Thymus (tissue), 11 donors: ENCODE data around the gene RBP4. TPM values are rescaled to one million over a fixed set of nuclear protein-coding genes. Genes with fewer than 3 reads are reported as not detected.

Experiments
- DNase-seq, 9 donors: peaks; one replicate each; pipeline ENCODE4 v3.0.0-alpha.2; 2013; ENCODE audit warnings: low spot score in 9 of 9, low read depth in 6 of 9, missing footprints in 1 of 9
- H3K27ac ChIP-seq, 2 donors: one replicate each; pipeline ENCODE4 v1.5.1; 2013; ENCODE audit warnings: control low read depth in 1 of 2, low read depth in 1 of 2, low read length in 1 of 2, mild to moderate bottlenecking in 1 of 2, moderate library complexity in 1 of 2
- H3K27me3 ChIP-seq, 2 donors: one replicate each; pipeline ENCODE4 v1.5.1; 2013; ENCODE audit warnings: low read length in 1 of 2; ENCODE audit not compliant: control insufficient read depth in 2 of 2, insufficient read depth in 1 of 2
- H3K36me3 ChIP-seq, 2 donors: one replicate each; pipeline ENCODE4 v1.5.1; 2013; ENCODE audit warnings: low read length in 1 of 2, mild to moderate bottlenecking in 1 of 2, moderate library complexity in 1 of 2; ENCODE audit not compliant: control insufficient read depth in 2 of 2, insufficient read depth in 2 of 2
- H3K4me1 ChIP-seq, 2 donors: one replicate each; pipeline ENCODE4 v1.5.1; 2013; ENCODE audit warnings: low read length in 2 of 2; ENCODE audit not compliant: control insufficient read depth in 2 of 2, insufficient read depth in 2 of 2
- H3K4me3 ChIP-seq, 2 donors: one replicate each; pipeline ENCODE4 v1.5.1; 2013; ENCODE audit warnings: low read length in 2 of 2, control low read depth in 1 of 2, mild to moderate bottlenecking in 1 of 2
- H3K9me3 ChIP-seq, 2 donors: one replicate each; pipeline ENCODE4 v1.5.1; 2013; ENCODE audit warnings: low read length in 1 of 2, mild to moderate bottlenecking in 1 of 2; ENCODE audit not compliant: control insufficient read depth in 2 of 2, insufficient read depth in 1 of 2
- whole genome bisulfite sequencing: extraction: QIAGEN DNeasy Blood & Tissue Kit; methylation state at CpG from one replicate; pipeline ENCODE4 v1.1.7; 2013; 5-methylcytosine and 5-hydroxymethylcytosine counted together
- polyA plus RNA-seq: library from polyadenylated mRNA; stranded (reverse); fragments of 200-250 nt; gene quantifications from one replicate; pipeline ENCODE4 v1.2.3, GENCODE V29; 2013
- total RNA-seq: library from RNA; stranded (reverse); fragments of 120-200 nt; gene quantifications from one replicate; pipeline ENCODE4 v1.2.4, GENCODE V29; 2013
- donor health status: healthy.

RBP4 gene
- total and polyA plus RNA-seq, 2 donors, result 0.19 to 3.1 TPM

DNA sequence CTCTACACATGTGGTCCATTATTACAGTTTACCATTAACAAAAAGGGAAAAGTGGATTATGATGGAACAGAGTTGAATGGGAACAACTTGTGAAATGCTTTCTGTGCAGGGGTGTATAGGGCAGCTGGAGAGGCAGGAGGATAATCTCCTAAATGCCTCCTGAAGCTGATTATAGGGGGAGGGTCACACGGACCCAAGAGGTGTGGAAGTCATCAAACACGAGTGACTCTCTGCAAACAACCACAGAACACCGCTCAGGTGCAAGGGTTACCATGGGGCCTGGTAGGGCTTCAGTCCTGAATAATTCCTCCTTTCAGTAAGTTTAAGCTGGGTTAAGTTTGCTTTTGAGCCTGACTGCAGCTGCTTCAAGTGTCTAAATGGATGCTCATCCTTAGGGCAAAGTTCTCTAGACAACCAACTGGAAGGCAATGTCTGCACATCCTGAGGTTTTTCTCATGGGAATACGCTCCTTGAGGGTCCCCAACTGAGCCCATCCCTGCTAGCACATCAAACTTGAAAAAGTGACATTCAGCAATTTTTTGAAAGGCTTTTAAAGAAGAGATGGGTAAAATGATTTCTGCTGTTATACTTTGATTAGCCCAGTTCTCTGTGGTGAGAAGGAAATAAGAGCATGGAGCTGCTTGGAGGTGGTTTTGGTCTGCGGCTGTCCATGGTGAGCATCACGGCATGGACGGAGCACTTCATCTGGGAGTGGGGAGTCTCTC is 13.2 kb upstream of the RBP4 start:
- H3K27me3 ChIP-seq, result peaks cover 0 to 2% of the 10 kb centered on the region in 2 donors
- H3K9me3 ChIP-seq, result no peaks in the 10 kb centered on the region
- no peaks in the 10 kb centered on the region for H3K4me1 ChIP-seq
- WGBS, result 94% methylated on average over 7 of the region's 7 CpGs
- H3K36me3 ChIP-seq, result no peaks in the 10 kb centered on the region
- no peak overlapping the region for H3K4me3 ChIP-seq
- no peak overlapping the region for H3K27ac ChIP-seq
- DNase-seq, result no peak

- H3K4me1 ChIP-seq, result no peaks in the 10 kb centered on the region
- H3K36me3 ChIP-seq, result no peaks in the 10 kb centered on the region
- 93% methylated on average over 3 of the region's 3 CpGs for WGBS
- no peak overlapping the region for H3K4me3 ChIP-seq
- DNase-seq, result no peak
- no peak overlapping the region for H3K27ac ChIP-seq
- no peaks in the 10 kb centered on the region for H3K9me3 ChIP-seq
- peaks cover 0 to 2% of the 10 kb centered on the region in 2 donors for H3K27me3 ChIP-seq
Measured at GRCh38 chr10:93613126-93613525, 12.1 kb upstream of the RBP4 start.

- Histone ChIP-seq H3K4me3 (no peak within 1 kb of the TSS), H3K27me3 (peaks cover 0 to 2% of the 10 kb centered on the region in 2 donors), H3K9me3 (no peaks in the 10 kb centered on the region), H3K27ac (no peak within 1 kb of the TSS), H3K4me1 (no peaks in the 10 kb centered on the region), H3K36me3 (no peaks in the 10 kb centered on the region)
- no peak for DNase-seq
- 97% methylated on average over 6 of the region's 6 CpGs for WGBS
Measured at GRCh38 chr10:93612311-93612710, 11.3 kb upstream of the RBP4 start, which contains the start of gene PDE6C. Gene PDE6C (plus strand): TSS chr10:93612537. CDS start chr10:93612726, 189 bp downstream.

- no peaks in the 10 kb centered on the region for H3K9me3 ChIP-seq
- peaks cover 6 to 11% of the 10 kb centered on the region in 2 donors for H3K27me3 ChIP-seq
- WGBS, result 94% methylated on average over 3 of the region's 3 CpGs
- no peak for DNase-seq
- H3K36me3 ChIP-seq, result no peaks in the 10 kb centered on the region
- no peak overlapping the region for H3K27ac ChIP-seq
- H3K4me1 ChIP-seq, result no peaks in the 10 kb centered on the region
- H3K4me3 ChIP-seq, result no peak overlapping the region
Measured at GRCh38 chr10:93608421-93608820, 7.4 kb upstream of the RBP4 start.

GRCh38 chr10:93604146-93604545 is 3.1 kb upstream of the RBP4 start:
- DNase-seq, result no peak
- peaks cover 0 to 3% of the 10 kb centered on the region in 2 donors for H3K9me3 ChIP-seq
- no peaks in the 10 kb centered on the region for H3K4me1 ChIP-seq
- no peak overlapping the region for H3K4me3 ChIP-seq
- no peaks in the 10 kb centered on the region for H3K36me3 ChIP-seq
- peaks cover 31 to 50% of the 10 kb centered on the region in 2 donors for H3K27me3 ChIP-seq
- 9% methylated on average over 2 of the region's 2 CpGs for WGBS
- H3K27ac ChIP-seq, result no peak overlapping the region

- Histone ChIP-seq H3K4me1 (no peaks in the 10 kb centered on the region), H3K27me3 (peaks cover 31 to 54% of the 10 kb centered on the region in 2 donors), H3K36me3 (no peaks in the 10 kb centered on the region), H3K27ac (no peak overlapping the region), H3K4me3 (no peak overlapping the region), H3K9me3 (peaks cover 0 to 3% of the 10 kb centered on the region in 2 donors)
- DNase-seq, result no peak
- 96% methylated on average over 2 of the region's 2 CpGs for WGBS
Measured at GRCh38 chr10:93603023-93603422, 2.0 kb upstream of the RBP4 start.

GRCh38 chr10:93601774-93602162 is 733 bp upstream of the RBP4 start:
- no peak for DNase-seq
- peaks cover 31 to 54% of the 10 kb centered on the region in 2 donors for H3K27me3 ChIP-seq
- no peaks in the 10 kb centered on the region for H3K36me3 ChIP-seq
- peaks cover 0 to 3% of the 10 kb centered on the region in 2 donors for H3K9me3 ChIP-seq
- no peaks in the 10 kb centered on the region for H3K4me1 ChIP-seq
- WGBS, result 5% methylated on average over 7 of the region's 7 CpGs
- no peak overlapping the region for H3K4me3 ChIP-seq
- H3K27ac ChIP-seq, result no peak overlapping the region

- WGBS, result 18% methylated on average over 60 of the region's 60 CpGs
- H3K9me3 ChIP-seq, result peaks cover 0 to 3% of the 10 kb centered on the region in 2 donors
- no peaks in the 10 kb centered on the region for H3K36me3 ChIP-seq
- H3K4me3 ChIP-seq, result no peak overlapping the region
- DNase-seq, result no peak
- H3K27ac ChIP-seq, result no peak overlapping the region
- H3K27me3 ChIP-seq, result peaks cover 31 to 54% of the 10 kb centered on the region in 2 donors
- H3K4me1 ChIP-seq, result no peaks in the 10 kb centered on the region
Measured at GRCh38 chr10:93600446-93601145, 439 bp downstream of the RBP4 start.

DNA sequence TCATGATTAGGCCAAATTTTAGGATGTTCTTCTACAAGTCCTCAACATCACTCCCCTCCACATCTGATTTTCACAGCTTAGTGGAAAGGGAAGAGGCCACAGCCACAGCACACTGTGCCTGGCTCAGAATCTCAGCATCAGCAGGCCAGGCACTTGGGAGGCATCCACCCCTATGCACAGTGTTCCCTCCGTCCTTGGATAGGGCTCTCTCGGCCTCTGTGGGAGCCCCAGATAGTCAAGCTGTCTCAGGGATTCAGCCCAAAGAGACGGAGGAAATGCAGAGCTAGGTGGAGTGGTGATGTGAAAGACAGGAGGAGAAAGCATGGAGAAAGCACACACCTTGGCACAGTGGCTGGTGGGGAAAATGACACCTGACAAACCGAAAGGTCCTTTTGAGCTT is 1.3 kb downstream of the RBP4 start:
- DNase-seq, result no peak

More for the DNA sequence above, 1.3 kb downstream of the RBP4 start:
- H3K36me3 ChIP-seq, result no peaks in the 10 kb centered on the region
- WGBS, result 98% methylated on average over 4 of the region's 4 CpGs
- H3K27me3 ChIP-seq, result peaks cover 31 to 54% of the 10 kb centered on the region in 2 donors
- no peak overlapping the region for H3K27ac ChIP-seq
- H3K4me3 ChIP-seq, result no peak overlapping the region
- H3K9me3 ChIP-seq, result peaks cover 0 to 3% of the 10 kb centered on the region in 2 donors
- H3K4me1 ChIP-seq, result no peaks in the 10 kb centered on the region
